Right renal pelvis (tissue), 4 donors: ENCODE results near the gene PSD4. TPM values are rescaled to one million over a fixed set of nuclear protein-coding genes. Genes with fewer than 3 reads are reported as not detected.

Source experiments
- DNase-seq, 4 donors: peaks; one replicate each; pipeline ENCODE4 v3.0.0-alpha.2; 2013; ENCODE audit warnings: low read depth in 4 of 4, low spot score in 3 of 4, missing footprints in 1 of 4
- polyA plus RNA-seq, 4 donors: library from polyadenylated mRNA; unstranded; fragments of 120-200 nt; gene quantifications; one replicate each; pipeline ENCODE4 v1.2.1, GENCODE V29; 2013; ENCODE audit not compliant: insufficient read length in 4 of 4

Gene PSD4
- polyA plus RNA-seq, 4 donors: 9.1 to 13.5 (median 10.5) TPM

GRCh38 chr2:113257516-113258264 lies 83.9 kb downstream of the PSD4 start:
- DNase-seq: no peak

GRCh38 chr2:113258471-113259147 lies 84.8 kb downstream of the PSD4 start:
- no peak for DNase-seq

Other genes starting within 250 kb of the PSD4 start
- gene IL36G, start 196.0 kb upstream of the PSD4 start, polyA plus RNA-seq: under 1 TPM in 3 of 4 donors, not detected in 1; 0.05 to 0.29 (median 0.17) TPM
- gene IL36A, start 168.5 kb upstream of the PSD4 start, polyA plus RNA-seq: not detected
- not detected for gene IL36B, start 121.1 kb upstream of the PSD4 start, polyA plus RNA-seq
- not detected for gene IL36RN, start 114.8 kb upstream of the PSD4 start, polyA plus RNA-seq
- gene IL1F10, start 106.0 kb upstream of the PSD4 start, polyA plus RNA-seq: not detected
- 1 to 10 TPM in 3 of 4 donors, under 1 TPM in 1; 0.90 to 8.2 (median 3.6) TPM for gene IL1RN, start 46.4 kb upstream of the PSD4 start, polyA plus RNA-seq
- 100 to 1,000 TPM; 264 to 345 (median 281) TPM for gene PAX8, start 105.0 kb downstream of the PSD4 start, polyA plus RNA-seq